GM21367 (cell line): ENCODE measurements around the gene EMX1.
"Not testable (repeated sequence)": the region's sequence is repeated elsewhere in the genome, so short reads cannot be mapped to it uniquely, and the experiment has no call there.

ENCODE experiments used
- ATAC-seq: cut with Tn5 transposase; IDR thresholded peaks from one replicate; pipeline ENCODE4 v1.9.1; 2021; ENCODE audit not compliant: unreplicated experiment

Gene EMX1

GRCh38 chr2:72900191-72900825, 17.0 kb upstream of the EMX1 start:
- ATAC-seq = no peak

- ATAC-seq = no peak
Measured at GRCh38 chr2:72901426-72901825, 15.9 kb upstream of the EMX1 start.

- ATAC-seq = not testable (repeated sequence)
Measured at GRCh38 chr2:72907369-72907768, 9.9 kb upstream of the EMX1 start.

DNA sequence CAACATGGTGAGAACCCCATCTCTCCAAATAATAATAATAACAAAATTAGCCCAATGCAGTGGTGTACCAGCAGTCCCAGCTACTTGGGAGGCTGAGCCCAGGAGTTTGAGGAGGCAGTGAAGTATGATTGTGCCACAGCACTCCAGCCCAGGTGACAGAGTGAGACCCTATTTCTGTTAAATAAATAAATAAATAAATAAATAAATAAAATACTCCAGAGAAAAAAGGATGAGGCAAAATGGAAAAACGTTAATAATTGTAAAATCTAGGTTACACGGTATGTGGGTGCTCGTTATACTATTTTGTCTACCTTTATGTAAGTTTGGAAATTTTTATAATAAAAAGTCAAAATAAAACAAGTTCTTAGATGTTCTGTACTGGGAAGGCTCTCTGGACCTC, 8.6 kb upstream of the EMX1 start:
- ATAC-seq = no peak

DNA sequence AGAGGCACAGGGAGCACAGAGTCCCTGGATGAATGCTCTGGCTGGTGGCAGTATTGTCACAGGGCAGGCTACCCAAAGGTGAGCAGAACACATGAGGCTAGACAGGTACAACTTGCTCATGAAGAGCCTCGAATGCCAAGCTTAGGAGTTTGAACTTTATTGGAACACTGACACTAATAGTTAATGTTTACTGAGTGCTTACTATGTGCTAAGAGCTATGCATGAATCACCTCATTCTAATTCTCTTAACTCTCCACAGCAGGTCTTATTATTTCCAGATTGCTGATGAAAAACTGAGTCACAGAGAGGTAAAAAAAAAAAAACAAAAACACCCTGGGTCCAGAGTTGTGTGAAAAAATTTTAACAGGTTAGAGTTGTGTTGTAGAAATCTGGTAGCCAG, 6.1 kb upstream of the EMX1 start:
- no peak for ATAC-seq

- no peak for ATAC-seq
Measured at GRCh38 chr2:72913486-72914205, 3.7 kb upstream of the EMX1 start.

DNA sequence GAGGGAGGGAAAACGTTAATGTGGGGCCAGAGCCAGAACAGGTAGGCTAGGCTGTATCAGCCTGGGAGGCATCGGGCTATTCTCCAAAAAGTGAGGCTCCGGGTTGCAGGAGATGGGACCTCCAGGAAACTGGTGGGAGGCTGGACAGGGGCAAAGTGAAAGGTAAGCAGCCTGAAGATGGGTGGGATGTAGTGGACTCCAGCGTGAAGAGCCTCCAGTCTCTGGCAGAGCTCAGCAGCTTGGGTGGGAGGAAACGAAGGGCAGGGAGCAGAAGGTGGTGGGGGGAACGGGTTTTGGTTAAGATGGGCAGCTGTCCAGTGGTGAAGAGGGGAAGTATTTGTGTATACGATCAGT, 3.1 kb upstream of the EMX1 start:
- ATAC-seq = no peak

- no peak for ATAC-seq
Measured at GRCh38 chr2:72914589-72915319, 2.6 kb upstream of the EMX1 start.

GRCh38 chr2:72915320-72915906, 1.9 kb upstream of the EMX1 start:
- ATAC-seq = no peak

DNA sequence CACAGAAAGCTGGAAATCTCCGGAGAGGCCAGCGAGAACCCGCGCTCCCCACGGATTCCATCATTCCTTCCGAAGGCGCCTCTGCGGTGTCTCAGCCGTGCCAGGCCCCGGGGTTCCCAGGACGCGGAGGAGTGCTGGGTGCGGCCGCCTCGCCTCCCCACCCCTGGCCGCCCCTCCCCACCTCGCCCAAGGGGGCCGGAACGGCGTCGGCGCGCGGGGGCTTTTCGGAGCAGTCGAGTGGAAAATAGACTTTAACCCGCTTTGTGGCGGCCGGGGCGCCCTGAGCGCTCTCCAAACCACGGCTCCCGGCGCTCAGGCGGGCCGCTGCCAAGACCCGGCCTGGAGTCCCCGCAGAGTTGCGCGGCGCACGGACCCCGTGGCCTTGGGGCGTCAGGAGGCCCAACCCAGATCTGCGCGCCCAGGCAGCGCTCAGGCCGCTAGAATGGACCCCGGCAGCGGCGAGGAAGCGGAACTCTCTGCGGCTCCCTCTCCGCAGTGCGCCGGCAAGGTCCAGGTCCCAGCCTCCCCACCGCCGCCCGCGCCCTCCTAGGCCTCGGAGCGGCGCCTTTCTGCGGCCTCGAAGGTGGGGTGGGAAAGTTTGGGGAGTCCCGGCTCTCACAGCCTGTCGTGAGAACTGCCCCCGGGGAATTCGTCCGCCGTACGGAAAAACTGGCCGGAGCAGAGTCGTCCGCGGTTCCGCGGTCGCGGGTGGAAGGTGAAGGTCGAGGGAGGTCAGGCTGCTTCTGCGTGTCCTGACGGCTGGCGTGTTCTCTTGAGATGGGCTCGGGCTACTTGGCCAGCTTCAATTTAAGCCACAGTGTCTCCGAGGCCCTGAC, 1.2 kb upstream of the EMX1 start:
- ATAC-seq = peak; percentile 68

DNA sequence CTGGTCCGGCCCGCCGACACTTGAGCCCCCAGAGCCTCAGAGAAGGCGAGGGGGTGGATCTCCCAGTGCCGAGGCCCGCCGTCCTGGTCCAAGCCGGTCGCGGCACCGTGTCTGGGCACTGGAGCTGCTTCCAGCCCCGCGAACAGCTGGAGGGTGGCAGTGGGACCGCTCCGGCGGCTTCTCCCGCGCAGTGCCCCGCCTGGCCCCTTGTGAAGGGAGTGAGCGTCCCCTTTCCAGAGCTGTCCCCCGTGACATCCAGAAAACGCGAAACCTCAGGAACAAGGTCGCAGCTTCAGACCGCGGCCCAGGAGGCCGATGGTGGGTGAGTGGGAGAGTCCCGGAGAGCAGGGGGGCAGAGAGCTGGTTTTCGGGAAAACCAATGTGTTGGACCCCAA, 579 bp upstream of the EMX1 start:
- ATAC-seq = no peak

GRCh38 chr2:72917877-72918553, 696 bp downstream of the EMX1 start:
- ATAC-seq = no peak

GRCh38 chr2:72919414-72920317, 2.3 kb downstream of the EMX1 start:
- no peak for ATAC-seq

DNA sequence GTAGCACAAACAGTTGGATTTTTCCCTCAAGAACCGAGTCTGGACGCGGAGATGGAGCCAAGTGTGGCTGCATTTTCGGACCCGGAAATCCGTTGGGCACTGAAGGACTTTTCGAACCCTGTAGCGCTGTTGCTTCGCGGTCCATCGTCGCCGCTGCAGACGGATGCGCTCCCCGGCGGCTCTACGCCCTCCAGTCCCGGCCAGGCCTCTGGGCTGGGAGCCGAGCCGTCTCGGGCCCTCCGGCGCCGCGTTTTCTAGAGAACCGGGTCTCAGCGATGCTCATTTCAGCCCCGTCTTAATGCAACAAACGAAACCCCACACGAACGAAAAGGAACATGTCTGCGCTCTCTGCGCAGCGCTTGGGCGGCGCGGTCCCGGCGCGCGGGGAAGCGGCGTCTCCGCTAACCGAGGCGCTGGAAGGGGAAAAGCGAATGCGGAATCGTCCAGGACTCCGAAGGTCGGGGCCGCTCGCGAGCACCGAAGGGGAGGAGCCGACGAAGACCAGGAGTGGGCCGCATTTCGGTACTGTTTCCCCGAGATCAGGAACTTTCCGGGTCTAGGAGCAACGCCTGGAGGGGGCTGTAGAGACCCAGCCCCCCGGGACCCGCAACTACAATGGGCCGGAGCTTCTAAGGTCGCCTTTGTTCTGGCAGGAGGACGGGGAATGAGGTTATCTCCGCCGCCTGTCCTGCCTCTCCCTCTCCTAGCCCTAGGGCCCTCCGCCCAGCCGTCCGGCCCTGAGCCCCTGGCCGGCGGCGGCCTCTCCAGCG, 3.2 kb downstream of the EMX1 start:
- ATAC-seq = no peak

- ATAC-seq = no peak
Measured at GRCh38 chr2:72921088-72921851, 4.0 kb downstream of the EMX1 start.

GRCh38 chr2:72921853-72922252, 4.5 kb downstream of the EMX1 start:
- ATAC-seq = no peak

- ATAC-seq = no peak
Measured at GRCh38 chr2:72923833-72924352, 6.6 kb downstream of the EMX1 start.
